Measurements from ENCODE around the gene ZNF746.
"Not testable (repeated sequence)": the region's sequence is repeated elsewhere in the genome, so short reads cannot be mapped to it uniquely, and the experiment has no call there.

The ZNF746 gene

GRCh38 chr7:149497467-149498261 is at the start of gene ZNF746:
Gene ZNF746, minus strand, starts transcription at chr7:149497809. Its CDS starts 273 bp downstream, at chr7:149497536.
- DNase-seq (ENCODE audit: low read depth, low spot score), result peak; percentile 95

GRCh38 chr7:149547126-149547525 is 49.5 kb upstream of the ZNF746 start:
- no peak for DNase-seq (ENCODE audit: low read depth, low spot score)

GRCh38 chr7:149546331-149546730 is 48.7 kb upstream of the ZNF746 start:
- DNase-seq (ENCODE audit: low read depth, low spot score), result no peak

GRCh38 chr7:149544028-149544427 is 46.4 kb upstream of the ZNF746 start:
- no peak for DNase-seq (ENCODE audit: low read depth, low spot score)

- no peak for DNase-seq (ENCODE audit: low read depth, low spot score)
Observed at GRCh38 chr7:149532654-149533053, 35.0 kb upstream of the ZNF746 start.

GRCh38 chr7:149529136-149529718 is 31.6 kb upstream of the ZNF746 start:
- DNase-seq (ENCODE audit: low read depth, low spot score), result no peak

GRCh38 chr7:149527414-149527813 is 29.8 kb upstream of the ZNF746 start:
- DNase-seq (ENCODE audit: low read depth, low spot score), result no peak

- DNase-seq (ENCODE audit: low read depth, low spot score), result no peak
Observed at GRCh38 chr7:149525280-149525679, 27.7 kb upstream of the ZNF746 start.

GRCh38 chr7:149524394-149524793 is 26.8 kb upstream of the ZNF746 start:
- no peak for DNase-seq (ENCODE audit: low read depth, low spot score)

- no peak for DNase-seq (ENCODE audit: low read depth, low spot score)
Observed at GRCh38 chr7:149510248-149510647, 12.6 kb upstream of the ZNF746 start.

GRCh38 chr7:149509774-149510173 is 12.2 kb upstream of the ZNF746 start:
- no peak for DNase-seq (ENCODE audit: low read depth, low spot score)

- no peak for DNase-seq (ENCODE audit: low read depth, low spot score)
Observed at GRCh38 chr7:149505551-149505950, 7.9 kb upstream of the ZNF746 start.

- no peak for DNase-seq (ENCODE audit: low read depth, low spot score)
Observed at GRCh38 chr7:149501651-149502050, 4.0 kb upstream of the ZNF746 start.

- no peak for DNase-seq (ENCODE audit: low read depth, low spot score)
Observed at GRCh38 chr7:149500910-149501309, 3.3 kb upstream of the ZNF746 start.

- DNase-seq (ENCODE audit: low read depth, low spot score), result no peak
Observed at GRCh38 chr7:149500201-149500600, 2.6 kb upstream of the ZNF746 start.

GRCh38 chr7:149498811-149499210 is 1.2 kb upstream of the ZNF746 start:
- no peak for DNase-seq (ENCODE audit: low read depth, low spot score)

GRCh38 chr7:149496642-149497391 is 792 bp downstream of the ZNF746 start:
- peak; percentile 68 for DNase-seq (ENCODE audit: low read depth, low spot score)

- peak; percentile 87 for DNase-seq (ENCODE audit: low read depth, low spot score)
Observed at GRCh38 chr7:149495785-149496641, 1.6 kb downstream of the ZNF746 start.

GRCh38 chr7:149494738-149495368 is 2.8 kb downstream of the ZNF746 start:
- no peak for DNase-seq (ENCODE audit: low read depth, low spot score)

- not testable (repeated sequence) for DNase-seq (ENCODE audit: low read depth, low spot score)
Observed at GRCh38 chr7:149493975-149494374, 3.6 kb downstream of the ZNF746 start.

GRCh38 chr7:149493366-149493765 is 4.2 kb downstream of the ZNF746 start:
- no peak for DNase-seq (ENCODE audit: low read depth, low spot score)

Data from astrocyte of the hippocampus (primary cell).